AG04449 (cell line): ENCODE measurements around the gene LTBP4.

Experiments
- CTCF ChIA-PET: fragments of 350-600 bp; formaldehyde crosslinking; extraction: SDS; loops from one replicate; lab custom pipeline; 2021; ENCODE audit warnings: antibody characterized with exemption; lab: Yijun Ruan, JAX
- POLR2A ChIA-PET: fragments of 400-600, 350-600 bp; formaldehyde crosslinking; extraction: SDS; loops from one replicate; lab custom pipeline; 2020; ENCODE audit warnings: antibody characterized with exemption, inconsistent platforms; lab: Yijun Ruan, JAX
- DNase-seq: peaks from one replicate; pipeline ENCODE4 v3.0.0-alpha.2; 2010; ENCODE audit warnings: low read depth, low spot score
- H3K4me3 ChIP-seq: 2 replicates; pipeline ENCODE4 v1.5.1; 2011; ENCODE audit warnings: low read depth, mild to moderate bottlenecking, control low read depth, low read length
- TF ChIP-seq, protein P1 (sequence below): IDR thresholded peaks from one replicate; pipeline ENCODE4 v1.5.1; 2011; ENCODE audit warnings: mild to moderate bottlenecking, moderate library complexity, low read length, control low read depth, inconsistent platforms; ENCODE audit not compliant: insufficient read depth; ENCODE audit errors: missing control alignments

Gene LTBP4

DNA sequence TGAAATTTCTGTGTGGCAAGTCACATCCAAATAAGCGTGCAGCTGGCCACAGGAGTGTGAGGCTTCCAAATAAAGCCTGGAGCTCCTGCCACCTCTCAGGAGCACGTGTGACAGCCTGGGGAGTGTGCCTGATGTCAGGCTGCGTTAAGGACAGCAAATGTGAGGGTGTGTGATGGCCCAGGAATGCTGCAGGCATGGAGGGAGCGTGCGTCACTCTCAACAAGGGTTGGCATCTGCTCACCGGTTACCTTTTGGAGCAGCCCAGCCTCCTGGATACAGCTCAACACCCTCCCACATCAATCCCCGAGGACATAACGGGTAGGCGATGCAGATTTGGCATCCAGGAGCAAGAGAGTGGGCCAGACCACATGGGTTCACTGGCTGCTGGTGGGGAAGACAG lies 70.2 kb downstream of the LTBP4 start:
- DNase-seq: no peak
- TF ChIP-seq, protein P1, sequence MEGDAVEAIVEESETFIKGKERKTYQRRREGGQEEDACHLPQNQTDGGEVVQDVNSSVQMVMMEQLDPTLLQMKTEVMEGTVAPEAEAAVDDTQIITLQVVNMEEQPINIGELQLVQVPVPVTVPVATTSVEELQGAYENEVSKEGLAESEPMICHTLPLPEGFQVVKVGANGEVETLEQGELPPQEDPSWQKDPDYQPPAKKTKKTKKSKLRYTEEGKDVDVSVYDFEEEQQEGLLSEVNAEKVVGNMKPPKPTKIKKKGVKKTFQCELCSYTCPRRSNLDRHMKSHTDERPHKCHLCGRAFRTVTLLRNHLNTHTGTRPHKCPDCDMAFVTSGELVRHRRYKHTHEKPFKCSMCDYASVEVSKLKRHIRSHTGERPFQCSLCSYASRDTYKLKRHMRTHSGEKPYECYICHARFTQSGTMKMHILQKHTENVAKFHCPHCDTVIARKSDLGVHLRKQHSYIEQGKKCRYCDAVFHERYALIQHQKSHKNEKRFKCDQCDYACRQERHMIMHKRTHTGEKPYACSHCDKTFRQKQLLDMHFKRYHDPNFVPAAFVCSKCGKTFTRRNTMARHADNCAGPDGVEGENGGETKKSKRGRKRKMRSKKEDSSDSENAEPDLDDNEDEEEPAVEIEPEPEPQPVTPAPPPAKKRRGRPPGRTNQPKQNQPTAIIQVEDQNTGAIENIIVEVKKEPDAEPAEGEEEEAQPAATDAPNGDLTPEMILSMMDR: no peak
- POLR2A ChIA-PET: interaction anchor here (0.6 kb wide), 1 partner anchor 42 kb away, joined by 4 read pairs; no protein-coding TSS in a partner anchor
- CTCF ChIA-PET: interaction anchor here (1.0 to 3.5 kb wide), 3 partner anchors 8 to 36 kb away, joined by 3 to 16 read pairs (median 4); no protein-coding TSS in a partner anchor
- no peak overlapping the region for H3K4me3 ChIP-seq

DNA sequence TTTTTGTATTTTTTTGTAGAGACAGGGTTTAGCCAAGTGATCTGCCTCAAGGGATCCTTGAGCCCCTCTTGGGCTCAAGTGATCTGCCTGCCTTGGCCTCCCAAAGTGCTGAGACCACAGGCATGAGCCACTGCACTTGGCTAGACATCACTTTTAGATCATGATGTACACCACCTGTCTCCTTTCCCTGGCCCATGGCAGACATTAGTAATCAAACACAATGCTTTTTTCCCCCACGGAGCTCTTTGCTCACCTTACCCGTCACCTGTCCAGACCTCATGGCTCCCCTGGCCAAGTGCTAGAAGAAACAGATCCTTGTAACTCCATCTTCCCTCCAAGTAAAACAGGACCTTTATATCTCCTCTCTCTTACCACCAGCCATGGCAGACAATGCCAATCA lies 70.9 kb downstream of the LTBP4 start:
- POLR2A ChIA-PET: interaction anchor here (0.6 kb wide), 1 partner anchor 41 kb away, joined by 4 read pairs; no protein-coding TSS in a partner anchor
- DNase-seq: no peak
- TF ChIP-seq, protein P1: no peak
- CTCF ChIA-PET: interaction anchor here (1.0 to 3.5 kb wide), 3 partner anchors 8 to 37 kb away, joined by 3 to 16 read pairs (median 4); no protein-coding TSS in a partner anchor
- no peak overlapping the region for H3K4me3 ChIP-seq

- TF ChIP-seq, protein P1: no peak
- ChIA-PET CTCF (interaction anchor here (1.0 to 3.5 kb wide), 3 partner anchors 9 to 38 kb away, joined by 3 to 16 read pairs (median 4); no protein-coding TSS in a partner anchor), POLR2A (interaction anchor here (0.6 kb wide), 1 partner anchor 9 kb away, joined by 3 read pairs; no protein-coding TSS in a partner anchor)
- DNase-seq: no peak
- H3K4me3 ChIP-seq: no peak overlapping the region
These were observed 71.6 kb downstream of the LTBP4 start for GRCh38 chr19:40672573-40673299.

GRCh38 chr19:40673397-40673796 lies 72.2 kb downstream of the LTBP4 start:
- DNase-seq: no peak
- TF ChIP-seq, protein P1: no peak
- POLR2A ChIA-PET: interaction anchor here (0.6 to 1.0 kb wide), 2 partner anchors 9 kb away, joined by 3 read pairs; no protein-coding TSS in a partner anchor
- CTCF ChIA-PET: interaction anchor here (0.8 to 3.5 kb wide), 2 partner anchors 10 to 133 kb away, joined by 3 to 16 read pairs; no protein-coding TSS in a partner anchor
- H3K4me3 ChIP-seq: no peak overlapping the region

DNA sequence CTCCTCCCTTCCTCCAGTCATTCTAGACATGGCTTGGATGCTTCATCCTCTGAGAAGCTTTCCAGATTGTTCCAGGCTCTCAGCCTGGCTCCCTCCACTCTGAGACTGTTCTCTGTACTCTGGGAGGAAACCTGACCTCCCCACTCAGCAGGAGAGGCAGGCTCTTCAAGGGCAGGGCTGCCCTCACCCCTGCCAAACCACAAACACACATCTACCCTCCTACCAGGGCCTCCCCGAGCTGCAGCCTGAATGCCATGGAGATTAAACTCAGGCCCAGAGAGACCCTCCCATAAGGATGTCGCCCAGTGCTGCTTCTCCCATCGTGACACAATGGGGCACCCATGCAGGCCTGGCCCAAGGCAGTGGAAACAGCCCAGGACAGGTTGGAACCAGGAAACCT lies 73.1 kb downstream of the LTBP4 start:
- ChIA-PET CTCF (interaction anchor here (0.8 to 3.5 kb wide), 2 partner anchors 11 to 132 kb away, joined by 3 to 16 read pairs; no protein-coding TSS in a partner anchor), POLR2A (interaction anchor here (1.0 kb wide), 1 partner anchor 9 kb away, joined by 3 read pairs; no protein-coding TSS in a partner anchor)
- TF ChIP-seq, protein P1: no peak
- DNase-seq: no peak
- no peak overlapping the region for H3K4me3 ChIP-seq

GRCh38 chr19:40677156-40677555 lies 76.0 kb downstream of the LTBP4 start:
- ChIA-PET CTCF (interaction anchor here (1.8 kb wide), 1 partner anchor 14 kb away, joined by 4 read pairs; no protein-coding TSS in a partner anchor), POLR2A (no interaction called here)
- no peak for DNase-seq
- TF ChIP-seq, protein P1: no peak
- no peak overlapping the region for H3K4me3 ChIP-seq
